GM18873 (cell line): ENCODE data around the gene SFRP4.
"Not testable (repeated sequence)": the region's sequence is repeated elsewhere in the genome, so short reads cannot be mapped to it uniquely, and the experiment has no call there.

Source experiments
- ATAC-seq: cut with Tn5 transposase; IDR thresholded peaks from one replicate; pipeline ENCODE4 v1.9.1; 2021; ENCODE audit warnings: mild to moderate bottlenecking, moderate library complexity, moderate number of reproducible peaks; ENCODE audit not compliant: unreplicated experiment, low FRiP score

SFRP4 gene

DNA sequence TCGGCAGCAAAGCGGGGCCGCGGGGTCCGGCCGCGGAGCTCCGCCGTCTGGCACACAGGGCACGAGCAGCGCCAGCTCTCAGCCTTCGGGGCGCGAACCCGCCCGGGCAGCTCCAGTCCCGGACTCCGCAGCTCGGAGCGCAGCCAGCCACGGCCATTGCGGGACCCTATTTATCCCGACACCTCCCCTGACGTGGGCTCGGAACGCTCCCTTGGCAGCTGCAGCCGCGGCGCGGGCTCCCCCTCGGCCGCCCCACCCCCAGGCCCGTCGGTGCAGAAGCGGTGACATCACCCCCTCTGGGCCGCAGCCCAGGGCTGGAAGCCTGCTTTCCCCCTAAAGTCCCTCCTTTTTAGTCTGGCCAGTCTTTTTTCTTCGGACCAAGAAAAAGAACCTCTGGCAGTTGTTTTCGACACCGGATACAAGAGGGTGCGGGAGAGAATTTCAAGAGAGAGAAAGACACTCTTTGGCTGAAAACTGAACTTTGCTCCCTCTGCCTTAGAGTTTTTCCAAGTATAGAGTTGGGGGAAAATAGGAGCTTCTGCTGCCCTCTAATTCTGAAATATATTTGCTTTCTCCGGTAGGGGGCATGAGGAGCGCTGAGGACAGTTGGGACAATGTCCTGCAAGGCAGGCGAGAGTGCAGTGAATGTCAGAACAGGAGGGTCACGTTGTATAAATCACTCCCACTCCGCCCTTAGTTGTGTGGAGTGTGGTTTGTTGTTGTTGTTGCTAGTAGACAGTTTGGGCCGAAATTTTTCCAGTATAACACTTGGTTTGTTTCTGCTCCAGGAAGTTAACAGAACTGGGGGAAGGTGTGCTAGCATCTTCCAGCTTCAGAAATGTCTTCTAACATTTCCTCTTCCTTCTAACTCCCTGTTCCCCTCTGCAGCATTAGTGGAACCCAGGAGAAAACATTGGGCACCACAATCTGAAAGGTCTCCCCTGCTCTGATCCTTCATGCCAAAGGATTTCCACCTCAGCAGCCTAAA is at the start of gene SFRP4:
TSS of gene SFRP4 (minus strand) at position 145 of the 988 bp plus-strand sequence. CDS start 280 bp downstream, outside the sequence.
- ATAC-seq, result no peak

DNA sequence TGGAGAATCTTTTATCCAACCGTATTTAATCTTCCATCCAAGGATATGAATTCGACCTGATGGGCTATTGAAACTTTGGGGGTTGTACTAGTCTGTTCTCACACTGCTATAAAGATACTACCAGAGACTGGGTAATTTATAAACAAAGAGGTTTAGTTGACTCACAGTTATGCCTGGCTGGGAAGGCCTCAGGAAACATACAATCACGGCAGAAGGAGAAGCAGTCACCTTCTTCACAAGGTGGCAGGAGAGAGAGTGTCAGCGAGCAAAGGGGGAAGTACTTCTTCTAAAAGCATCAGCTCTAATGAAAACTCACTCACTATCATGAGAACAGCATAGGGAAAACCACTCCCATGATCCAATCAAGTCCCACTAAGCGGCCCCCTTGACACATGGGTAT is 47.6 kb upstream of the SFRP4 start:
- ATAC-seq, result no peak

GRCh38 chr7:37961251-37961650 is 44.6 kb upstream of the SFRP4 start:
- no peak for ATAC-seq

GRCh38 chr7:37960483-37960882 is 43.9 kb upstream of the SFRP4 start:
- no peak for ATAC-seq

DNA sequence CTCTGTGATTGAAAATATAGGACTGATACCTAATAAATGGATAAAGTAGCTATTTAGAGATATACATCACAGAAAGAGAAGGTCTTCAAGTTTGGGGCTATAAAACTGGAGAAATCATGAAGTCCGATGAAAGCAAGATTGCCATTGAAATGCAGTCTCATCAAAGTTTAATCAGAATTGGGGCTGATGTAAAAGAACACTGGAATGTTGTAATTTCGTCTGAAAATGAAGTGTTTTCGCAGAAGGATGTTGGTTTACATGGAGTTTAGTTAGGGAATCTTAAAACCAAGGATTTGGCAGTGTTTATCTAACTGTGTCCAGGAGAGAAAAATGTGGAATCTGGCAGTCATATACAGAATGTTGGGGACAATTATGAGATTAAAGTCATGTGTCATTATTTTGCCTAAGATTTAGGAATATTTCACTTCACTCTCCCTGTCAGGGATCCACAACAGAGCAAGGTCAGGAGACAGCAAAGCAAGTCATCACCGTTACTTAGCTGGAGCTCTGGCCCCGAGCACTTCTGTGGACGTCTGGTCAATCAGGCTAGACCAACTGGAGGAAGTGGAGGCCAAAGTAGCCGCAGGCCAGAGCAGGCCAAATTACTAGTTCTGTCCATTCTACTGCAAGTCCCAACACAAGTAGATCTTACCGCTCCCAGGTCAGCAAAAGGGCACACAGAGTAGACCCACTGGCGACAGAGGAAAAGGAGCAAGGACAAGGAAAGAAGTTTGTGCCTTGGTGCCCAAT is 40.8 kb upstream of the SFRP4 start:
- no peak for ATAC-seq

DNA sequence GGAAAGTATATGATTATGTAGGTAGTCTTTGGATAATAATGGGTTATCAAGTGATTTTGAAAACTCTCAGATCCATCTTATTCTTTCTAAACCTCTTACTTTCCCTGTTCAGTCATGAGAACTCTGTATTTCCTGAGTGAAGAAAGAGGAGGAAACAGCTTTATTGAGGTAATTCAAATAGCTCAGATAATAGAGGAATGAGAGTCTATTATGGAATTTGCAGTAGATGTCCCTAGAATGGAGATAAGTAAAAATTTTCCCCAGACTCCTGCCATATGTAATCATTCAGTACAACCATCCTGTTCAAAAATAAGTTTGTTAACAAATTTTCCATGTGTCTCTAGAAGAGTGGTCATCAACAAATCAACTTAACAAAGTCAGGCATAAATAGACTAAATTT is 40.2 kb upstream of the SFRP4 start:
- ATAC-seq, result no peak

DNA sequence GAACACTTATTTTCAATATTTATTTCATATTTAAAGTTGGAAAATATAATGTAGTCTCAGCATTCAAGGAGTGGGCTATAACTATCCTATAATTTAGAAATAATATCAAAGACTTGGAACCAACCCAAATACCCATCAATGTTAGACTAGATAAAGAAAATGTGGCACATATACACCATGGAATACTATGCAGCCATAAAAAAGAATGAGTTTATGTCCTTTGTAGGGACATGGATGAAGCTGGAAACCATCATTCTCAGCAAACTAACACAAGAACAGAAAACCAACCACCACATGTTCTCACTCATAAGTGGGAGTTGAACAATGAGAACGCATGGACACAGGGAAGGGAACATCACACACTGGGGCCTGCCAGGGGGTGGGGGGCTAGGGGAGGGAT is 37.6 kb upstream of the SFRP4 start:
- ATAC-seq, result not testable (repeated sequence)

DNA sequence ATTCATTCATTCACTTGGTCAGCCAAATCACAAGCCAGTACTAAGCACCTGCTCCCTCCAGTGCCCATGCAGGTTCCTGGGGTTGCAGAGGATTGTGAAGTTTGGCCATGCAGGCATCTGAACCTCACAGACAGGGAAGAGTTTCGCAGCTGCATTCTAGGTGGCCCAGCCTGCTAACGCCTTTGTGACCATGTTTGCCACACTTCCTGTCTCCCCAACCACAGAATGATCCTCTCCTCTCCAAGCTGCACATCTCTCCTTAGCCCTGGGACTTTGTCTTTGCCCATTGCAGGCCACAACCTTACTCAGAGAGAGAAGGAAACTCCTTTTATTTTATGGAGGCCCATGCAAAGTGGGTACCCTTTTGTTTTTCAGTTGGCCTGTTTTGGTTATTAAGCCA is 35.6 kb upstream of the SFRP4 start:
- ATAC-seq, result no peak

DNA sequence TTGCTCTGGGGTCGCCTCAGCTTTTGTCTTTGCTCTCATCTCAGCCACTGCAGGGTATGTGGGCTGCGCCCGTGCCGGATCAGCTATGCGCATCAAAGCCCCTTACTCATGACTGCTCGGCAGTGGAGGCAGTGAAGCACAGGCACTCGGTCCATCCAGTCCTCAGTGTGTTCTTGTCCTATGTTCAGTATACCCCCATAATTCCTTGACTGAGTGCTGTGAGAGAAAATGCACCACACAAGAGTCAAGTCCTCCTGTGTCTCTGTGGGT is 31.3 kb upstream of the SFRP4 start:
- ATAC-seq, result no peak

GRCh38 chr7:37947138-37947940 is 30.7 kb upstream of the SFRP4 start:
- no peak for ATAC-seq

DNA sequence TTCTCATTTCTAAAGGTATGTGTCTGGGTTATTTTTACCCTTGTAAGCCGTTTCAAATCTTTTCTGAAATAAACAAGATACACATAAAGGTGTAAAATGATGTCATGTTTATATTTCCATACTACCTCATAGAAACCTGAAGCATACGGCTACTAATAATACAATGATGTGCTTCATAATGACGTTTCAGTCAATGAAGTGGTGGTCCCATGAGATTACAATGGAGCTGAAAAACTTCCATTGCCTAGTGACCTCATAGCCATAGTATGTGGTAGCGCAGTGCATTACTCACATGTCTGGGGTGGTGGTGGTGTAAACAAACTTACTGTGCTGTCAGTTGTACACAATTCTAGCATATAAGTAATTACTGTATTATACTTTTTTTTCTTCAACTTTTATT is 28.7 kb upstream of the SFRP4 start:
- no peak for ATAC-seq

DNA sequence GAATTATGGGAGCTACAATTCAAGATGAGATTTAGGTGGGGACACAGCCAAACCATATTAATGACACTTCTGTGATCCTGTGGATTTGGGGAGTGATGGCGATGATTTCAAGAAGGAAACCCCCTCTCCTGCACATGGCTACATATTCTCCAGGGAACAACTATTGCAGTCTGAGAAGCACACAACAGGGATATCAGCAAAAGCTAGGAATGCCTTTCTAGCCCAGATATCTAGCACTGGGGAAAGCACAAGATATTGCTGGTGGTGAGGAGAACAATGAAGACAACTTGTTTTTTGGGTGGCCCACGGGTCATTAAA is 28.1 kb upstream of the SFRP4 start:
- no peak for ATAC-seq

GRCh38 chr7:37943905-37944736 is 27.5 kb upstream of the SFRP4 start:
- ATAC-seq, result no peak

- no peak for ATAC-seq
Observed at GRCh38 chr7:37942934-37943610, 26.5 kb upstream of the SFRP4 start.

DNA sequence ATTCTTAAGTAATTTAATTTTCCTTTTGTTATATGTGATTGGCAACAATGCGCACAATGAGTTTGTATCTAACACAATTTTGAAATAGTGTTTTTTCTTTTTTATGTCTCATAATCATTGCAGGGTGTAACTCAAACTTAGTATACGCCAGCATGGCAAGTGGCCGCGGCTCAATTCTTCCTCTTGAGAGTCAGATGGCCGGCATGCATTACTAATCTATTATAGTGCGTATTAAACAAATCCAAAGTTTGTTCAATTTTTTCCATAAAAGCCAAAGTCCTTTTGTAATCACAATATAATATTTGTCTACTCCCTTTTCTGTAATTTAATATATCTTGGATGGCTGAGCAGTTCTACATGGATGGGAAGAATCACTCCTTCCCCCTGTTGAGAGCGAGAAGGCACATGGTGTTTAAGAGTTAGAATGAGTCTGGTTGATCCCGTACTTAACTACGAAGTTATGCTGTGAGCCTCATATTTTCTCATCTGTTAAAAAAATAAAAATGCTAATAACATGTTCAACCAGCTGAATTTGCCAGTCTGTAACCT is 16.5 kb upstream of the SFRP4 start:
- no peak for ATAC-seq

DNA sequence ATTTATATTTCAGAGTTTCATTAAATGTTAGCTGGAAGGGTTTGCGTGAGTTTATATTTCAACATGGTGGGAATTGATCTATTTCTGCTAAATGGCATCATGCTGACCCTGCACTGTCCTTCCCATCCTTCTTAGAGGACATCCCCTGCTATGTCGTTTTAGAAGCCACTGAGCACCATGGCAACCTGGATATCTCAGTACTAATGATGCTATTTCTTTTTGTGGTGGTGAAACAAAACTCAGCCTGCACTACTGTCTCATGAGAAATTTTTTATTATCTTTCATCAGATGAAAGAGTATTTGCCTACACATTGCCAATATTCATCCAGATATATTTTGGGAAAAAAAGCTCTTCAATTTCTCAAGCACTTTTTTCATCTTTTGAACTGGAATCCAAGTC is 15.9 kb upstream of the SFRP4 start:
- ATAC-seq, result no peak

DNA sequence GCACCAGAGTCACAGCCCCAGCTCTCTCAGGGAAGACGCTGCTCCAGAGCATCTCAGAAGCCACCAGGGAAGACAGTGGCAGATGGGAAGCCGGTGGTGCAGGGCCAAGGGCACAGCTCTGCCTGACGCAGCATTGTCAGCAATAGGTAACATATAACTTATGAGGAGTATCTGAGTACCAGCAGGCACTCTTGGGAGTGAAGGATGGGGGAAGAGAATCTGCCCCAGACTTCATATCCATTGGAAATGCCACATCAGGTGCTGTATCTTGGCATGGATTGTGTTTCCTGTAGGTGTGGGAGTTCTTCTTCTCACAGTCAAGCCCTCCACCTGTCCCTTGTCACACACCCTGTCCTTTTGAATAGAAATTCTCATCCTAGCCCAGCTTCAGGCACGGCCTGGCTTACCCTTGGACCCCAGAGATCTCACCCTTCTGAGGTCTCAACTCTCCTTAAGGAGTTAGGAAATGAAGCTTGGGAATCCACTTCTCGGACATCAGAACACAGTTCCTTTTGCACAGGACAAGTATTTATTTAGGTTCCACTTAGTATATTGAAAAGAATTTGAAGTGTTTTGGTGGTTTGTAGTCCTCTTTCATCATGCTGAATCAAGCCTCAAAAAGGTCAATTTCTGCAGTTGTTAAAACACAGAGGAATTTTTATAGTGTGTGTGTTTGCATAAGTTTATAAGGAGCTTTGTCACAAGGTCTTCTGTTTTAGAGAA is 13.8 kb upstream of the SFRP4 start:
- no peak for ATAC-seq

GRCh38 chr7:37928878-37929277 is 12.3 kb upstream of the SFRP4 start:
- ATAC-seq, result no peak
